ENCODE data around the gene APLF. TPM values are rescaled to one million over a fixed set of nuclear protein-coding genes. Genes with fewer than 3 reads are reported as not detected.

The APLF gene, protein sequence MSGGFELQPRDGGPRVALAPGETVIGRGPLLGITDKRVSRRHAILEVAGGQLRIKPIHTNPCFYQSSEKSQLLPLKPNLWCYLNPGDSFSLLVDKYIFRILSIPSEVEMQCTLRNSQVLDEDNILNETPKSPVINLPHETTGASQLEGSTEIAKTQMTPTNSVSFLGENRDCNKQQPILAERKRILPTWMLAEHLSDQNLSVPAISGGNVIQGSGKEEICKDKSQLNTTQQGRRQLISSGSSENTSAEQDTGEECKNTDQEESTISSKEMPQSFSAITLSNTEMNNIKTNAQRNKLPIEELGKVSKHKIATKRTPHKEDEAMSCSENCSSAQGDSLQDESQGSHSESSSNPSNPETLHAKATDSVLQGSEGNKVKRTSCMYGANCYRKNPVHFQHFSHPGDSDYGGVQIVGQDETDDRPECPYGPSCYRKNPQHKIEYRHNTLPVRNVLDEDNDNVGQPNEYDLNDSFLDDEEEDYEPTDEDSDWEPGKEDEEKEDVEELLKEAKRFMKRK
- 1 to 10 TPM; 1.3 to 1.8 (median 1.5) TPM for total RNA-seq (2021; fragmentation: NEBNext Ultra II Directional; extraction: Animal tissue kit (Norgen Biotek cat#: 25700))
- long read RNA-seq = 0 reads

GRCh38 chr2:68467077-68467960 lies at the start of gene APLF, which contains the start of gene FBXO48:
Gene APLF, plus strand, starts transcription at chr2:68467585. Its CDS starts 147 bp downstream, at chr2:68467732.
Gene FBXO48, minus strand, starts transcription at chr2:68467294. Its CDS starts 2,149 bp downstream, at chr2:68465145.
- DNase-seq = peak; percentile 99

DNA sequence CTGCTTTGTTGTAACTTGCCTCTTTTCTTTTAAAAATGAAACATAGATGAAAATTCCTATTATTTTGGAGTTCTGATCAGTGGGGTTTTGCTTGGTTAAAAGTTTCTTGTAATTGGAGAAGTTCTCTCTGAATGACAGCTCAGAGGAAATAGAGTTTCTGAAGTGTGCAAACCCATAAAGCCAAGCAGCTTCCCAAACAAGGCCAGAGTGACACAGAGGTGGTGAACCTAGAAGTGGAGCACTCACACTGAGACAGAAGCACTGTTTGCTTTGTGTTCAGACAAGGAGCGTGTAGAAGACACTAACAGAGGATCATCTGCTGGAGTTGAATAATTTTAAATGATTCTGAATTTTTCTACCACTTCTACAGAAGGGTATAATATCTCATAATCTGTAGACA lies 49.5 kb upstream of the APLF start:
- no peaks in the 10 kb centered on the region for H3K36me3 Mint-ChIP-seq (ENCODE audit: low read depth)
- H3K27ac Mint-ChIP-seq = no peak overlapping the region
- H3K27me3 Mint-ChIP-seq (ENCODE audit: insufficient read depth) = peaks cover 33% of the 10 kb centered on the region
- no peak overlapping the region for H3K4me3 Mint-ChIP-seq
- no peak for DNase-seq
- H3K9me3 Mint-ChIP-seq = no peaks in the 10 kb centered on the region
- H3K4me1 Mint-ChIP-seq (ENCODE audit: low read depth) = no peaks in the 10 kb centered on the region
- TF ChIP-seq, protein P1, sequence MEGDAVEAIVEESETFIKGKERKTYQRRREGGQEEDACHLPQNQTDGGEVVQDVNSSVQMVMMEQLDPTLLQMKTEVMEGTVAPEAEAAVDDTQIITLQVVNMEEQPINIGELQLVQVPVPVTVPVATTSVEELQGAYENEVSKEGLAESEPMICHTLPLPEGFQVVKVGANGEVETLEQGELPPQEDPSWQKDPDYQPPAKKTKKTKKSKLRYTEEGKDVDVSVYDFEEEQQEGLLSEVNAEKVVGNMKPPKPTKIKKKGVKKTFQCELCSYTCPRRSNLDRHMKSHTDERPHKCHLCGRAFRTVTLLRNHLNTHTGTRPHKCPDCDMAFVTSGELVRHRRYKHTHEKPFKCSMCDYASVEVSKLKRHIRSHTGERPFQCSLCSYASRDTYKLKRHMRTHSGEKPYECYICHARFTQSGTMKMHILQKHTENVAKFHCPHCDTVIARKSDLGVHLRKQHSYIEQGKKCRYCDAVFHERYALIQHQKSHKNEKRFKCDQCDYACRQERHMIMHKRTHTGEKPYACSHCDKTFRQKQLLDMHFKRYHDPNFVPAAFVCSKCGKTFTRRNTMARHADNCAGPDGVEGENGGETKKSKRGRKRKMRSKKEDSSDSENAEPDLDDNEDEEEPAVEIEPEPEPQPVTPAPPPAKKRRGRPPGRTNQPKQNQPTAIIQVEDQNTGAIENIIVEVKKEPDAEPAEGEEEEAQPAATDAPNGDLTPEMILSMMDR (IDR thresholded peaks at IDR 0.05) = no peak

More at GRCh38 chr2:68467077-68467960, at the start of gene APLF, which contains the start of gene FBXO48:
- H3K36me3 Mint-ChIP-seq (ENCODE audit: low read depth) = no peaks in the 10 kb centered on the region
- H3K27ac Mint-ChIP-seq = peak within 1 kb of the TSS; percentile 91
- H3K4me1 Mint-ChIP-seq (ENCODE audit: low read depth) = peaks cover 42% of the 10 kb centered on the region
- TF ChIP-seq, protein P1 (IDR thresholded peaks at IDR 0.05) = no peak
- no peaks in the 10 kb centered on the region for H3K9me3 Mint-ChIP-seq
- no peaks in the 10 kb centered on the region; the same call in 1 of the 2 replicates for H3K27me3 Mint-ChIP-seq (ENCODE audit: insufficient read depth)
- H3K4me3 Mint-ChIP-seq = peak within 1 kb of the TSS; percentile 99

DNA sequence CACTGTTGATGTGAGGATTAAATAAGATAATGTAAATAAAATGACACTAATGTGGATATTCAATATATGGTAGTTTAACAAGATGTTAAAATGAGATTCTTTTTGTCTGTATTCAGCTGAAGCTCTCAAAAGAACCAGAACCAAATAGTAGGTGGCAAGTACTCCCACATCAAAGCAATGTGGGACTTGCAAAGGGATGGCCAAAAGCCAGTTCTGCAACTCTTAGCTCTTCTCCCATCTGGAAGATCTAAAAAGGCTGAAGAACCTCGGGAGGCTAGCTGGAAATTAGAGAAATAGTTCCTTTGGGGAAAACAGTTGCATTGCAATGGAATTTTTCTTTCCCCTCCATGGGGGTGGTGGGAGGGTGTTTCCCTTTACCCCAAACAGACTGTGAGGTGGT lies 49.0 kb upstream of the APLF start:
- TF ChIP-seq, protein P1 (IDR thresholded peaks at IDR 0.05) = no peak
- Mint-ChIP-seq H3K27me3 (ENCODE audit: insufficient read depth) (peaks cover 33% of the 10 kb centered on the region), H3K4me1 (ENCODE audit: low read depth) (no peaks in the 10 kb centered on the region), H3K36me3 (ENCODE audit: low read depth) (no peaks in the 10 kb centered on the region), H3K4me3 (no peak overlapping the region), H3K27ac (no peak overlapping the region), H3K9me3 (no peaks in the 10 kb centered on the region)
- DNase-seq = no peak

DNA sequence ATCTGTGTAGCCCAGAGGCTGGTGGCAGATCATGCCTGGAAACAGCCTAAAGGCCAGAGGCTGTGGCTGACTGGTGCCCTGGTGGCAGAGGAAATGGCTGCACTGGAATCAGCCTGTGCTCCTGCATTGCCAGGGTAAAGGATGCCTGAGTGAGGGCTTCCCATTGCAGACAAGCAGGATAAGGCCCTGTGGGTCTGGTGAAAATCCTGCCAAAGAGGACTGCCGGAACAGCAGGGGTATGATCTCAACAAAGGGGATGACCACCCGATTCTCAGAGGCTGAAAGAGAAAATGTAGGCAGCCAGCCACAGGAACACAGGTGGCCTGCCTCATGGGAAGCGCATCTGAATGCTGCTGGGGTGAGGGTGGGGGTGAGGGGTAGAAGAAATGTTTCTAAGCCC lies 48.5 kb upstream of the APLF start:
- Mint-ChIP-seq H3K27me3 (ENCODE audit: insufficient read depth) (peaks cover 33% of the 10 kb centered on the region), H3K27ac (no peak overlapping the region), H3K4me3 (no peak overlapping the region), H3K36me3 (ENCODE audit: low read depth) (no peaks in the 10 kb centered on the region), H3K9me3 (no peaks in the 10 kb centered on the region), H3K4me1 (ENCODE audit: low read depth) (no peaks in the 10 kb centered on the region)
- TF ChIP-seq, protein P1 (IDR thresholded peaks at IDR 0.05) = no peak
- DNase-seq = no peak

DNA sequence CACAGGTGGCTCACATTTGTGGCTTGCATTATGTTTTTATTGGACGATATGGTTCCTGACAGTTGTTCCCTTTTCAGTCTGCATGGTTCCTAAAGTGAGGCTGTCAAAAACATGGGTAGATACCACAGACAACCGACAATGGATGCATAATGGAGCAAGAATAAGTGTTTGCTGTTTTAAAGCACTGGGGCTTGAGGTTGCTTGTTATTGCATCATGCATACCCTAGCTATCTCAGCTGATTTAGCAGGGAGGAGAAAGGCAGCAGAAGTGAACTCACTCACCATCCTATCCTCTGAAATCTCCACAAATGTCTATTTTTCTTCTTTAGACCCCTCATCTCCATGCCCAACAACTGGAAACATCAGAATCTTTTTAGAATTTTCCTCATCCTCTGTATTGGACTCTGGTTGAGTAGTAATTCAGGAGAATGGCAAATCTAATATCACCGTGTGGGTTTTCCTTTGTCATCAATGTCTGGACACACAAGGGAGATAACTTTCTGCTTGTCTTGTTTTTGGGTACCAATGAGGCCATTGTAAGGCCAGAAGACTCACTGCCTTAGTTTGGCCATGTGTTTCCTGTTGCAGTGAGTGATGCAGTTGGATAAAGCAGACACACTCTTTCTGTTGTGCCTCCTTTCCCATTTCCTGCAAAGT lies 47.0 kb upstream of the APLF start:
- Mint-ChIP-seq H3K27ac (no peak overlapping the region), H3K4me3 (no peak overlapping the region), H3K36me3 (ENCODE audit: low read depth) (no peaks in the 10 kb centered on the region), H3K4me1 (ENCODE audit: low read depth) (no peaks in the 10 kb centered on the region), H3K9me3 (no peaks in the 10 kb centered on the region), H3K27me3 (ENCODE audit: insufficient read depth) (peaks cover 33% of the 10 kb centered on the region)
- TF ChIP-seq, protein P1 (IDR thresholded peaks at IDR 0.05) = no peak
- no peak for DNase-seq

Measured in HFFc6 (cell line).